Left ventricle myocardium inferior (tissue), 1 donor: ENCODE results near the gene P2RY13. TPM values are rescaled to one million over a fixed set of nuclear protein-coding genes. Genes with fewer than 3 reads are reported as not detected.

Source experiments
- DNase-seq: peaks from one replicate; pipeline ENCODE4 v3.0.0-alpha.2; 2020
- H3K27ac ChIP-seq: fragments of 200-600 bp; replicated peaks from 2 replicates; pipeline ENCODE4 v1.8.0; 2021
- H3K27me3 ChIP-seq: fragments of 200-600 bp; 2 replicates; pipeline ENCODE4 v1.8.0; 2021; ENCODE audit warnings: low read depth
- H3K36me3 ChIP-seq: fragments of 200-600 bp; 2 replicates; pipeline ENCODE4 v1.8.0; 2021
- H3K4me1 ChIP-seq: fragments of 200-600 bp; 2 replicates; pipeline ENCODE4 v1.8.0; 2021
- H3K4me3 ChIP-seq: fragments of 200-600 bp; 2 replicates; pipeline ENCODE4 v1.8.0; 2021; ENCODE audit warnings: mild to moderate bottlenecking, moderate library complexity
- H3K9me3 ChIP-seq: fragments of 200-600 bp; replicated peaks from 2 replicates; pipeline ENCODE4 v1.8.0; 2021
- CTCF ChIP-seq: fragments of 200-600 bp; IDR thresholded peaks from 2 replicates; pipeline ENCODE4 v1.8.0; 2021; ENCODE audit warnings: antibody characterized with exemption, mild to moderate bottlenecking, borderline replicate concordance
- intact Hi-C: fragments of 100-400 bp; cut with micrococcal nuclease; formaldehyde crosslinking; loops from one replicate; pipeline ENCODE4 v1.11.0; 2022
- total RNA-seq: library from RNA; stranded (reverse); fragmentation: NEBNext Ultra II Directional; extraction: Animal tissue kit (Norgen Biotek cat#: 25700); gene quantifications from one replicate; pipeline ENCODE4 v1.2.1, GENCODE V29; 2021
- donor health status: DM: no; HTN: yes; CAD: no; lungs with severe emphysema.

P2RY13 gene
- total RNA-seq, 1 donor from 2014 or later = 0.96 TPM

GRCh38 chr3:151299006-151299405 lies 30.3 kb downstream of the P2RY13 start:
- Histone ChIP-seq H3K4me3 (no peak overlapping the region), H3K36me3 (no peaks in the 10 kb centered on the region), H3K4me1 (no peaks in the 10 kb centered on the region), H3K27ac (no peak overlapping the region), H3K27me3 (peaks cover 28% of the 10 kb centered on the region), H3K9me3 (no peaks in the 10 kb centered on the region)
- no peak for DNase-seq
- no peak for TF ChIP-seq CTCF
- intact Hi-C loops = no loop called here

GRCh38 chr3:151297429-151297828 lies 31.9 kb downstream of the P2RY13 start:
- H3K4me1 ChIP-seq = no peaks in the 10 kb centered on the region
- H3K4me3 ChIP-seq = no peak overlapping the region
- intact Hi-C loops = no loop called here
- H3K27ac ChIP-seq = no peak overlapping the region
- TF ChIP-seq CTCF = no peak
- H3K27me3 ChIP-seq = peaks cover 31% of the 10 kb centered on the region
- H3K9me3 ChIP-seq = no peaks in the 10 kb centered on the region
- no peaks in the 10 kb centered on the region for H3K36me3 ChIP-seq
- DNase-seq = no peak

GRCh38 chr3:151296226-151296625 lies 33.1 kb downstream of the P2RY13 start:
- Histone ChIP-seq H3K9me3 (no peaks in the 10 kb centered on the region), H3K27me3 (peaks cover 32% of the 10 kb centered on the region)
- intact Hi-C loops = no loop called here

GRCh38 chr3:151293127-151293526 lies 36.2 kb downstream of the P2RY13 start:
- no peak for DNase-seq
- no peaks in the 10 kb centered on the region for H3K4me1 ChIP-seq
- H3K27me3 ChIP-seq = peaks cover 15% of the 10 kb centered on the region
- intact Hi-C loops = no loop called here
- no peaks in the 10 kb centered on the region for H3K9me3 ChIP-seq
- TF ChIP-seq CTCF = no peak
- H3K27ac ChIP-seq = no peak overlapping the region
- no peak overlapping the region for H3K4me3 ChIP-seq
- no peaks in the 10 kb centered on the region for H3K36me3 ChIP-seq

More at GRCh38 chr3:151296226-151296625, 33.1 kb downstream of the P2RY13 start:
- Histone ChIP-seq H3K4me1 (no peaks in the 10 kb centered on the region), H3K27ac (no peak overlapping the region), H3K36me3 (no peaks in the 10 kb centered on the region), H3K4me3 (no peak overlapping the region)
- TF ChIP-seq CTCF = no peak
- no peak for DNase-seq

- no peak overlapping the region for H3K4me3 ChIP-seq
- H3K4me1 ChIP-seq = no peaks in the 10 kb centered on the region
Measured at GRCh38 chr3:151290673-151291072, 38.7 kb downstream of the P2RY13 start.

More at GRCh38 chr3:151290673-151291072, 38.7 kb downstream of the P2RY13 start:
- Histone ChIP-seq H3K27me3 (peaks cover 8% of the 10 kb centered on the region), H3K36me3 (no peaks in the 10 kb centered on the region), H3K9me3 (no peaks in the 10 kb centered on the region), H3K27ac (no peak overlapping the region)
- DNase-seq = no peak
- peak; percentile 34 for TF ChIP-seq CTCF
- intact Hi-C loops = no loop called here
